Measurements from ENCODE around the gene APOBEC4. TPM values are rescaled to one million over a fixed set of nuclear protein-coding genes. Genes with fewer than 3 reads are reported as not detected.

APOBEC4 gene
- total RNA-seq, 1 donor = not detected

DNA sequence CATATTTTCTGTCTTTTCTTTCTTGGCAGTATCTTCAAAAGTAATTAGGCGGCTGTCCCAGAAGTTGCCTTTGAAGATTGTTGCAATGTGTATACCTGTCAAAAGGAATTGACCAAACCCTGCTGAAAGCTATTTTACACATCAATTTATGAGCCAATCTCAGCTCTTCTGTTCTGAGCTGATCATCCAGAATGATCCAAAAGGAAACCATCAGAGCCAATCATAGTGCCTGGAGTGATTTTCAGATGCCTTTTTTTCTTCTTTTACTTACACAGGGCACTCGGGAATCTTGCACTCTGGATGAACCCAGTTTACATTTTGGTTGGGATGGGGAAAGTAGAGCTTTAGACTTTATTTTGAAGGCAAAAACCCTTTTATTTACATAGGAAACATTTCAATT lies 21.8 kb upstream of the APOBEC4 start:
- Histone ChIP-seq H3K79me2 (ENCODE audit: insufficient read depth, low read length) (no peaks in the 10 kb centered on the region), H3K4me2 (ENCODE audit: insufficient read depth, low read length) (no peak overlapping the region), H3K36me3 (ENCODE audit: insufficient read depth, low read length) (no peaks in the 10 kb centered on the region), H3K27me3 (ENCODE audit: insufficient read depth, low read length) (no peaks in the 10 kb centered on the region), H3K27ac (ENCODE audit: low read depth, low read length) (no peak overlapping the region), H4K20me1 (ENCODE audit: insufficient read depth, low read length) (peaks cover 3% of the 10 kb centered on the region), H2AFZ (ENCODE audit: low read length) (no peak overlapping the region), H3K4me3 (ENCODE audit: insufficient read depth, low read length) (no peak overlapping the region), H3K4me1 (ENCODE audit: insufficient read depth, low read length) (peaks cover 14% of the 10 kb centered on the region), H3K9me3 (ENCODE audit: low read depth, low read length) (no peaks in the 10 kb centered on the region)
- DNase-seq (ENCODE audit: insufficient read length, low spot score, missing footprints) = no peak
- TF ChIP-seq, protein P1, sequence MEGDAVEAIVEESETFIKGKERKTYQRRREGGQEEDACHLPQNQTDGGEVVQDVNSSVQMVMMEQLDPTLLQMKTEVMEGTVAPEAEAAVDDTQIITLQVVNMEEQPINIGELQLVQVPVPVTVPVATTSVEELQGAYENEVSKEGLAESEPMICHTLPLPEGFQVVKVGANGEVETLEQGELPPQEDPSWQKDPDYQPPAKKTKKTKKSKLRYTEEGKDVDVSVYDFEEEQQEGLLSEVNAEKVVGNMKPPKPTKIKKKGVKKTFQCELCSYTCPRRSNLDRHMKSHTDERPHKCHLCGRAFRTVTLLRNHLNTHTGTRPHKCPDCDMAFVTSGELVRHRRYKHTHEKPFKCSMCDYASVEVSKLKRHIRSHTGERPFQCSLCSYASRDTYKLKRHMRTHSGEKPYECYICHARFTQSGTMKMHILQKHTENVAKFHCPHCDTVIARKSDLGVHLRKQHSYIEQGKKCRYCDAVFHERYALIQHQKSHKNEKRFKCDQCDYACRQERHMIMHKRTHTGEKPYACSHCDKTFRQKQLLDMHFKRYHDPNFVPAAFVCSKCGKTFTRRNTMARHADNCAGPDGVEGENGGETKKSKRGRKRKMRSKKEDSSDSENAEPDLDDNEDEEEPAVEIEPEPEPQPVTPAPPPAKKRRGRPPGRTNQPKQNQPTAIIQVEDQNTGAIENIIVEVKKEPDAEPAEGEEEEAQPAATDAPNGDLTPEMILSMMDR (IDR thresholded peaks at IDR 0.05; ENCODE audit: extremely low read depth, low read depth, low read length) = no peak

DNA sequence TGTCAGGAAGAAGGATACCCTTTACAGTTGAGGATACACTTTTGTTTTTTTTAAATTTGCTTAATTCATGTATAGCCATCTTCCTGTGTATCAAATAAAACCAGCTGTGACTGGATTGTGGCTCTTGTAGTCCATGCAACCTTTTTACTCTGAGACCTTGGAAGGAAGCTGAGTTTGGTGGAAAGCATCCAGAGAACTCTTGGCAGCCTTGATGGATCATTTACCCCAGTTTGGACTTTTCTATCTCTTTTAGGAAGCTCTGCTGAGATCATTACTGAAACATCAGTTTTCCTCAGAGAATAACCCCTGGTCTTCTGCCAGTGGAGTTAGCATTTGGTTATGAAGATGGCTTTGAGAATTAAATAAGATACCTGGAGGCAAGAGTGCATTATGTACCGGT lies 21.2 kb upstream of the APOBEC4 start:
- H3K9me3 ChIP-seq (ENCODE audit: low read depth, low read length) = no peaks in the 10 kb centered on the region
- no peak overlapping the region for H3K27ac ChIP-seq (ENCODE audit: low read depth, low read length)
- H3K4me1 ChIP-seq (ENCODE audit: insufficient read depth, low read length) = peaks cover 14% of the 10 kb centered on the region
- TF ChIP-seq, protein P1 (IDR thresholded peaks at IDR 0.05; ENCODE audit: extremely low read depth, low read depth, low read length) = no peak
- no peak overlapping the region for H3K4me3 ChIP-seq (ENCODE audit: insufficient read depth, low read length)
- H3K36me3 ChIP-seq (ENCODE audit: insufficient read depth, low read length) = no peaks in the 10 kb centered on the region
- H3K4me2 ChIP-seq (ENCODE audit: insufficient read depth, low read length) = no peak overlapping the region
- peaks cover 3% of the 10 kb centered on the region for H4K20me1 ChIP-seq (ENCODE audit: insufficient read depth, low read length)
- DNase-seq (ENCODE audit: insufficient read length, low spot score, missing footprints) = no peak
- H3K79me2 ChIP-seq (ENCODE audit: insufficient read depth, low read length) = no peaks in the 10 kb centered on the region
- H3K27me3 ChIP-seq (ENCODE audit: insufficient read depth, low read length) = no peaks in the 10 kb centered on the region
- no peak overlapping the region for H2AFZ ChIP-seq (ENCODE audit: low read length)

DNA sequence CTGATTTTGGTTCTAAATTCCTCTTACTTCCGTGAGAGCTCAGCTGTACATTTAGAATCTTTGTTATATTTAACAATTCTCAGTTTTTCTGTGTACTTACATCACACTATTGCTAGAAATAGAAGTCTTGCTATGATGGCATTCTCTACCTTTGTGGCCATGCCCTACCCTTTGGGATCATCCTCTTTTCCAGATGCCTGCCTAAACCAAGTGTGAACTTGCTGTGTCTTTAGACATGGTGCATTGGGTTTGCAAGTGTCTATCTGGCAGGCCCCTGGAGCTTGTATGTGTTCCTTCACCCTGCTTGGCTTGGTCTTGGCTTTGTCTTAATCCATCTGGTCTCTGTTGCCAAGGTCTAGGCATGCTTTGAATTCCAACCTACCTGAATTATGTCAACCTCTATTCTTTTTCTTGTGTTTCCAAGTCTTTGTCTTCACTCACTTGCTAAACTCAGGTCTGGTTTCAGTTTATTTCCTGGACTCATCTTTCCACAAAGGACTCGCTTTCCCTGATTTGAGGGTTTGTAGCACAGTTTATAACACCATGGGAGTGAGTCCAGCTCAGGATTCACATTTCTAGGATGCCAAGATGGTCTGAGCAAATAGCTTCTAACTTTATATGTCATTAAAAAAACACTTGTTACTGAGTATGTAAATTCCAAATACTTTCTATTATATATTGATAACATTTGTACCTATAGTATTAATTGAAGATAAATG lies 20.6 kb upstream of the APOBEC4 start:
- TF ChIP-seq, protein P1 (IDR thresholded peaks at IDR 0.05; ENCODE audit: extremely low read depth, low read depth, low read length) = no peak
- no peak for DNase-seq (ENCODE audit: insufficient read length, low spot score, missing footprints)
- peaks cover 3% of the 10 kb centered on the region for H4K20me1 ChIP-seq (ENCODE audit: insufficient read depth, low read length)
- H3K4me1 ChIP-seq (ENCODE audit: insufficient read depth, low read length) = peaks cover 14% of the 10 kb centered on the region
- no peaks in the 10 kb centered on the region for H3K36me3 ChIP-seq (ENCODE audit: insufficient read depth, low read length)
- H3K27ac ChIP-seq (ENCODE audit: low read depth, low read length) = no peak overlapping the region
- no peaks in the 10 kb centered on the region for H3K79me2 ChIP-seq (ENCODE audit: insufficient read depth, low read length)
- H3K4me3 ChIP-seq (ENCODE audit: insufficient read depth, low read length) = no peak overlapping the region
- H3K27me3 ChIP-seq (ENCODE audit: insufficient read depth, low read length) = no peaks in the 10 kb centered on the region
- no peak overlapping the region for H3K4me2 ChIP-seq (ENCODE audit: insufficient read depth, low read length)
- no peaks in the 10 kb centered on the region for H3K9me3 ChIP-seq (ENCODE audit: low read depth, low read length)
- H2AFZ ChIP-seq (ENCODE audit: low read length) = no peak overlapping the region

DNA sequence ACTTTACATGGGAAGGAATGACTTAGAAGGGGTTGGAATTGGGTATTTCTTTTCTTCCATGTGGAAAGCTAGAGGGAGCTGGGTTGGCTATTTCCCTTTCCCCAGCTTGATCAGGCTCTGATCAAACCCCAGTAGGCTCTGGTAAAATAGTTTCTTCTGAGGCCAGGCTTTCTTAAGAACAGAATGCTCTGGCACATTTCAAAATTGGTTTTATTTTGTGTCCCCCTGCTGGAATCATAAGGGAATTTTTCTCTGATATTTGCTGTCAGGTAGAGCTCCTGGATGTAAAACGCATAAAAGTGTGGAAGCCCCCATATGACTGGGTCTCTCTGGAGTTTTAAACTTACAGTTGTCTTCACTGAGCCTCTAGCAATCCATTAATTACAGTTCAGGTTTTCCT lies 17.1 kb upstream of the APOBEC4 start:
- Histone ChIP-seq H3K4me2 (ENCODE audit: insufficient read depth, low read length) (no peak overlapping the region), H3K9me3 (ENCODE audit: low read depth, low read length) (no peaks in the 10 kb centered on the region), H3K27me3 (ENCODE audit: insufficient read depth, low read length) (no peaks in the 10 kb centered on the region), H3K36me3 (ENCODE audit: insufficient read depth, low read length) (no peaks in the 10 kb centered on the region), H3K4me1 (ENCODE audit: insufficient read depth, low read length) (peaks cover 14% of the 10 kb centered on the region), H3K79me2 (ENCODE audit: insufficient read depth, low read length) (no peaks in the 10 kb centered on the region), H2AFZ (ENCODE audit: low read length) (no peak overlapping the region), H3K4me3 (ENCODE audit: insufficient read depth, low read length) (no peak overlapping the region), H4K20me1 (ENCODE audit: insufficient read depth, low read length) (peaks cover 3% of the 10 kb centered on the region), H3K27ac (ENCODE audit: low read depth, low read length) (no peak overlapping the region)
- TF ChIP-seq, protein P1 (IDR thresholded peaks at IDR 0.05; ENCODE audit: extremely low read depth, low read depth, low read length) = peak; percentile 20
- DNase-seq (ENCODE audit: insufficient read length, low spot score, missing footprints) = peak; percentile 6

All from osteoblast (primary cell).